AG09309 (cell line): ENCODE results near the gene SPATC1L.

ENCODE experiments used
- DNase-seq: peaks from one replicate; pipeline ENCODE4 v3.0.0-alpha.2; 2010; ENCODE audit warnings: low read depth
- H3K4me3 ChIP-seq: 2 replicates; pipeline ENCODE4 v1.5.1; 2011; ENCODE audit warnings: mild to moderate bottlenecking, low read depth, low read length, moderate library complexity; ENCODE audit not compliant: control insufficient read depth
- CTCF ChIP-seq: IDR thresholded peaks from 2 replicates; pipeline ENCODE4 v1.5.1; 2011; ENCODE audit warnings: mild to moderate bottlenecking, low read depth, low read length, inconsistent platforms; ENCODE audit not compliant: insufficient read depth, control insufficient read depth; ENCODE audit errors: missing control alignments

The SPATC1L gene

GRCh38 chr21:46183910-46184624 is at the start of gene SPATC1L:
TSS of gene SPATC1L (minus strand) at chr21:46184459. CDS start at chr21:46182816, 1,643 bp downstream.
- H3K4me3 ChIP-seq: peak within 1 kb of the TSS; percentile 94
- DNase-seq: peak; percentile 24
- no peak for TF ChIP-seq CTCF

GRCh38 chr21:46229923-46230260 is 45.6 kb upstream of the SPATC1L start:
- no peak for DNase-seq
- no peak overlapping the region; the same call in 1 of the 2 replicates for H3K4me3 ChIP-seq
- TF ChIP-seq CTCF: no peak

- peak; percentile 62 for TF ChIP-seq CTCF
- DNase-seq: no peak
- H3K4me3 ChIP-seq: peak overlapping the region; percentile 54
Measured at GRCh38 chr21:46229133-46229922, 45.1 kb upstream of the SPATC1L start.

DNA sequence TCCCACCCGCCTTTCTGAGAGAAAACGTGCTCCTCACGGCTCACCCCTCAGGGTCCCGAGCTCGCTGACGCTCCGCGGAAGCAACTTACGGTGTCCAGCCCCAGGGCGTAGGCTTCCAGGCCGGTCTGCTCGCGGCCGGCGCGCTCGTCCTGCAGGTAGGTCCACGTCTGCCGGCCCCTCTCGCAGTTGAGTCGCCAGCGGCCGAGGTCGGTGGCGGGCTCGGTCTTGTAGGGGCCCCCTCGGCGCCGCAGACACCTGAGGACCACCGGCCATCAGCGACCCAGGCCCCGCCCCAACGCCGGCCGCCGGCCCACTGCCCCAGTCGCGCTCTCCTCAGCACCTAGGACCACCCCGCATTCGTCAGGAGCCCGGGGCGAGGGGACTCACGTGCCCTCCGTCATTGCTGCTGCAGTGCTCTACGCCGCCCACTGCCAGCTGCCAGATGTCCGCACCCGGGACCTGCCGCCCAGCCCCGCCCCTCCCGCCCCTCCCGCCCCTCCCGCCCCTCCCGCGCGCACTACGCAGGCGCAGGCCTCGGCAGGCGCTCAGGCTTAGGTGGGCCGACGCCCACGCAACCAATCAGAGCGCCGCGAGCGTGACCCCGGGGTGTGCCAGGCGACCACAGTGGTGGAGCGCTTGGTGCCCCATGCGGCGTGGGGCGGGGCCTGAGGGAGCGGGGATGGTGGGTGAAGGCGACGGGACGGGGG is 44.2 kb upstream of the SPATC1L start, which contains the start of gene LSS:
LSS (minus strand) TSS at position 430 of the 707 bp plus-strand sequence; CDS start at position 401, 29 bp downstream.
- peak; percentile 89 for DNase-seq
- no peak for TF ChIP-seq CTCF
- peak within 1 kb of the TSS; percentile 55 for H3K4me3 ChIP-seq

DNA sequence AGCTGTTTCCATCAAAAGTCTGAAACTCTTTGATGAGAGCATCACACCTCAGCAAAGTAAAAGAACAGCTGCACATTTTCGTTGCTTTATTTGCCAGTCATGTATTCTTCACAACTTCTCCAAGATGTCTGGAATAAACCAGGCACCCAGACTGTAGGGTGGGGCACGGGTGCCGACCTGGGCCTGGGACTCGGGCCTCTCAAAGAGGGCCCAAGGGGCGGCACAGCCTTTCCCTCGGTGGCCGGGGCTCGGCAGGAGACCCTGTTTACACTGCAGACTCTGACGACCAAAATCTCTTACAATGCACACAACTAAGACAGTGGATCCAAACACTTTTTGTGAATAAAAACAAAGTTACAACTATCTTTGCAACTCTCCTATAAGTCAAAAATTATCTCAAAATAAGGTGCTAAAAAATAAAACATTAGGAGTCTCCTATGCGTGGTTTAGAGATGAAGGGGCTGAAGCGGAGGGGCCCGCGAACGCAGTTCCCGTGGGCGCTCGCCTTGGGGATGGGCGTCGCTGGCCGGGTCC is 43.6 kb upstream of the SPATC1L start:
- DNase-seq: no peak

More for the DNA sequence above, 43.6 kb upstream of the SPATC1L start:
- TF ChIP-seq CTCF: no peak
- peak overlapping the region; percentile 55 for H3K4me3 ChIP-seq
